NCI-H1417 (cell line): Measurements from ENCODE around the gene TMEM222.

Experiments
- DNase-seq, 3 experiments: peaks; one replicate each; lab custom pipeline; 2025; lab: John Stamatoyannopoulos, UW

The TMEM222 gene

DNA sequence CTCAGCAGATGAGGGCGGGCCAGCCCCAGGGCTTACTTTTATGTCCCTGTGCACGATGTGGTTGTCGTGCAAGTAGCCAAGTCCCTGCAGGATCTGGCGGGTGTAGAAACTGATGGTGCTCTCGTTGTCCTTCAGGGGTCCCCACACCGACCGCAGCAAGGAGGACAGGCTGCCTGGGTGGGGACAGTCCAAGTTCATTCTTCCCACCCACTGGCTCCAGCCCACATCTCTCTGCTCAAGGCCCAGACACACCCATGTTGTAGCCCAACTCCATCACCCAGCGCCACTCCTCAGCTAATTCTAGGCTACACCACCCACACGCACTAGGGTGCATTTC, 37.8 kb downstream of the TMEM222 start:
- no peak for DNase-seq

DNA sequence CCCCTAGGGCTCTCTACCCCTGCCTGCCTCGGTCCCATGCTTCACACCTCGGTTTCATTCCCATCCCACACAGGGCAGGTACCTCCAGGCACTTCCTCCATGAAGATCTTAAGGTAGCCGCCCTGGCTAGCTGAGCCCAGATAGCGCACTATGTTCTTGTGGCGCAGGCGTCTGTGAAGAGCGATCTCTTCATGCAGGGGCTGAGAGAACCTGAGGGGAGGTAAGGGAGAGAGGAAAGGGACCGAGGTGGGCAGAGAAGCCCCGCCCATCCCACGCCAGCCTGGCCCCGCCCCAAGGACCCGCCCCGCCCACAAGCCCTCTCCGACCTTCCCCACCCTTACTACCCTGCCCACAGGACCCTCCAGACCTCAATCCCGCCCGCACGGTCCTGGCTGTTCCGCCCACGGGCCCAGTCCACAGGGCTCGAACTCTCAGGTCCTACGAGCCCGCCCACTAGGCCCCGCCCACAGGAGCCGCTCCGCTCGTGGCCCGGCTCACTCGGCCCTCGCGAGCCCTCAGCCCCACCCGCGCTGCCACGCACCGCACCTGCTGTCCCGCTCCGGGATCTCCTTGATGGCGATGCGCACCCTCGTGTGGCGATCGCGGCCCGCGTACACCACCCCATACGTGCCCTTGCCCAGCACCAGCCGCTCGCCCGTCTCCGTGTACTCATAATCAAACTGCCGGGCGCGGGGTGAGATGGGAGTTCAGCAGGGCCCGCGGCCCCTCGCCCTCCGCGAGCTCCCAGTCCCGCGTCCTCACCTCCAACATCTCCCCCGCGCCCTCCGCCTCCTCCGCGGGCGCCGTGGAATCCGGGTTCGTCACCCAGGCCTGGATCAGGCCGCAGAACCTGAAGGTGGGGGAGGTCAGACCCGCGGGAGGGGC, 38.4 kb downstream of the TMEM222 start:
- no peak for DNase-seq

DNA sequence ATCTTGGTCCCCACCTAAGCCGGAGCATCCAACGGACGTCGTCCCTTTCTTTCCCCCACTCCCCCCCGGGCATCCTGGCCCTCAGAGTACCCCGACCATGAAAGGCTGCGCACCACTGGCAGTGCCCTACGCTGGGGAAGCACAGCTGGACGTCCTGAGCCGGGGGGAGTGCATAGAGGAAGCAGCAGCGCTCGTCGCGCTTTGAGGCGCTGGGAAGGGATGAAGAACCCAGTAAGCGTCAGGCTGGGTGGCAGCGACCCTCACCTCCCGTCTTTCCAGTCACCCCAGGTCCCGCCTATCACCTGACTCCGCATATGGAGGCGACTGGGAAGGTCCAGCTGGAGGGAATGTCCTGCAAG, 39.1 kb downstream of the TMEM222 start:
- no peak for DNase-seq

DNA sequence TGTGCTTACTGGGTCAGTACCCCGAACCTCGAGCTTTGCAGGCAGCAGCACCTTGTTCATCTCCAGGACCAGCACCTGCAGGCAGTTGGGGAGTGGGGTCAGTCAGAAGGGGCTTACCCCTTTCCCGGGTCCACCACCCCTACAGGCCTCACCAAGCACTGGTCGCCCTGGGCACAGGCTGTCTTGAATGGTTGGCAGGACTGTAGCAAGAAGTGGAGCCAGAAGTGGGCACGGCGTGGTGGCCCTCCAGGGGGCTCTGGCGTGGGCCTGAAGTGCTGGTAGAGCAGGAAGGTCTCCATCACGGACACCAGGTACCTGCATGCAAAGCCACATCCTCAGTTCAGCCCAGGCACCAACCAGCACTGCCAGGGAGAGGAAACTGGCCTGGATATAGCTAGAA, 39.6 kb downstream of the TMEM222 start:
- DNase-seq: no peak

DNA sequence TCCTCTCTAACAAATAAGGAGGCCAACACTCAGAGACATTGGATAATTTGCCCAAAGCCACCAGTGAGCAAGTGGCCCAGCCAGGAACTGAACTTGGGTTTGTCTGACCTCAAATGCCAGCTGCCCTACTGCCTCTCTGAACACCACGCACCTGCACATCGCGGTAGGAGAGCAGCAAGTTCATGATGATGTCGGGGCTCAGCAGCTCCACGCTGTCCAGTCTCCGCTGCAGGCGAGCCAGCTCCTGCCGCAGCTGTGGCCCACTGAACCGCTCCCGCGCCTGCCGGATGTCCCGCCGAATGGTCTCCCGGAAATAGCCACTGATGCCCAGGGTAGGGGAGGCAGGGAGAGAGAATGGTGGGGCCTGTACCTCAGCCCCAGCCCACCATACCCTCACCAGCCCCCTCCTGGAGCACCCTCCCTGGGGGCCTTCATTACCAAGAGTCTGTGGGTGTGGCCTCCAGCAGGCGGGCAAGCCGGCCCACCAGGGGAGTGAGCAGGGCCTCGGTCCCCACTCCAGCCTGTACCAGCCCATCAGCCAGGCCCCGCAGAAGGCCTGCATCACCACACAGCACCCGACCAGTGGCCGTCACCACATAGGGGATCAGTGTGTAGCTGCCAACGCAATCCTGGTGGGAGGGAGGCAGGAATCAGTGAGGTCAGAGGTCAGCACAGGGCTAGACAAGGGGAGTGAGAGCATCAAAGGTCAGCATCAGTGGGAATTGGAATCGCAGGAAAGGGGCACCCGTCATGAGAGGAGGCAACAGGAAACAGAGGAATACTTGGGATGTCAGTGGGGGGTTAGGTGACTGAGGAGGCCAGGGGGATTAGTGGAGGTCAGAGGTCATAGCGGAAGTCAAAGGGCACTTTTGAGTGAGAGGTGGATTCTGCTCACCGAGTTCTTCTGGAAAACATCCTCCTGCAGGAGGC, 42.1 kb downstream of the TMEM222 start:
- no peak for DNase-seq

DNA sequence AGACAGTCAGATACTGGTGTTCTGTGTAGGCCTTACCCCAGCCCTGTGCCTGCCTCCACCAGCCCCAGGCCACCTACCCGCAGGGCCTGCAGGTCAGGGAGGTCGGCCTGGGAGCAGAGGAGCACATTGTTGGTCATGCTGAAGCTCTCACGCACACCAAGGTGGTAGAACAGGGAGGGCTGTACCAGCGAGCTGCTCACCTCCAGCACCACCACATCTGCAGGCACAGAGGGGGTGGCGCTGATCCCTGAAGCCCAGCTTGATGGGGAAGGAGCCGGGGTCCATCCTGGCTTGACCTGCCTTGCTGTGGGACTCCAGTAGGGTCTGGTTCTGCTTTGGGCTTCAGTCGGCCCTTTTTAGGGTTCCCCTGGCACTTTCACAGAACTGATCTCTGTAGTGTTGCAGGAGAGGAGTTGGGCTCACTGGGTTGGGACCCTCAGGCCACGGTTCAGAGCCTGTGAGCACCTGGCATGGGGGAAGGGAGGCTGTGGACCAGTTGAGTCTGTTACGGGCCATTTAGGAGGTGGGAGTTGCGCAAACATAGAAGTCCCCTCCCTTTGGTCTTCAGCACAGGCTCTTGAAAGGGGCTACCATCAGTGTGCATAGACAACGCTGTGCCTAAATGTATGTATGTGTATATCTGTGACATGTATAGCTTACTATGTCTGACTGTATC, 42.9 kb downstream of the TMEM222 start:
- no peak for DNase-seq

DNA sequence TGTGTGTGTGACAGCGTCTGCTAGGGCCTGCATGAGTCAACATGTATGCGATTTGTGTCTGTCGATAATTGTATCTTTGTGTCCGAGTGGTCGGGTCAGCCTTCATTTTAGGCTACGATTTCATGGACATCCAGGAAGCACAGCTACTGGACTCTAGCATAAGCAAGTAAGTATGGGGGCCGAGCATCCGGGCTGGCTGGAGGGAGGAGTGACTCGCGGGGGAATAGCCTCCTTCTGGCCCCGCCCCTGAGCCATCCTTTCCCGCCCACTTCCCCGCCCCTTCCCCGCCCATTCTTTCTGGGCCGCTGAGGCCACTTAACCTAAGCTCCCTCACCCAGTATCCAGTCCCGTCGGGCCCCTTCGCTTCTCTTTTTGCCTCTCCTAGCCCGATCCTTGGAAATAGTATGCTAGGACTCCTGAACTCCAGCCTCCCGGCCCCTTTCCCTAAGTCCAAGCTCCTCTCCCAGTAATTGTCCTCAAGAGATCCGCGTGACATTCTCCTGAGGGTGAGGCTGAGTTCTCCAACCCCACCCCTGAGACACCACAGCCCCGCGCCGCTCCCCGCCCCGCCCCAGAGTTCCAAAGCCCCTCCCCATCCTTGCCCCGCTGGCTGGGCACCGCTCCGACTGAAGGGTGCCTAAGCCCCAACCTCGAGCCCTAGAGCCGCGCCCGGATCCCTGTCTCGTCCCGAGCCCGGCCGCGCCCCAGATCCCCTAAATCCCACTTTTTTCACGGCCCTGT, 43.6 kb downstream of the TMEM222 start:
- peak; percentile 74 to 85 (median 82) for DNase-seq

DNA sequence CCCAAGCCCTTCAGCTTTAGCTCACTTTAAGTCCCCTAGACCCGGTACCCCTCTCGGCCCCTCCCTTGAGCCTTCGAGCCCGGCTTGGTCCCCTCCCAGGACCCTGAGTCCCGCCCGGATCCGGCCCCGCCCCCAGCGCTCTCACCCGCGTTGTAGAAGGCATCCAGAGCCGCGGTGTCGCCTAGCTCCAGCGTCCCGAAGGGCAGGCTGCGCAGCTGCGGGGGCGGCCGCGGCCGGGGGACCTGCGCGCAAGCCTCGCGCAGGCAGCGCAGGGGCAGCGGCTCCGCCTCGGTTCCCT, 44.1 kb downstream of the TMEM222 start:
- peak; percentile 61 to 70 (median 62) for DNase-seq

DNA sequence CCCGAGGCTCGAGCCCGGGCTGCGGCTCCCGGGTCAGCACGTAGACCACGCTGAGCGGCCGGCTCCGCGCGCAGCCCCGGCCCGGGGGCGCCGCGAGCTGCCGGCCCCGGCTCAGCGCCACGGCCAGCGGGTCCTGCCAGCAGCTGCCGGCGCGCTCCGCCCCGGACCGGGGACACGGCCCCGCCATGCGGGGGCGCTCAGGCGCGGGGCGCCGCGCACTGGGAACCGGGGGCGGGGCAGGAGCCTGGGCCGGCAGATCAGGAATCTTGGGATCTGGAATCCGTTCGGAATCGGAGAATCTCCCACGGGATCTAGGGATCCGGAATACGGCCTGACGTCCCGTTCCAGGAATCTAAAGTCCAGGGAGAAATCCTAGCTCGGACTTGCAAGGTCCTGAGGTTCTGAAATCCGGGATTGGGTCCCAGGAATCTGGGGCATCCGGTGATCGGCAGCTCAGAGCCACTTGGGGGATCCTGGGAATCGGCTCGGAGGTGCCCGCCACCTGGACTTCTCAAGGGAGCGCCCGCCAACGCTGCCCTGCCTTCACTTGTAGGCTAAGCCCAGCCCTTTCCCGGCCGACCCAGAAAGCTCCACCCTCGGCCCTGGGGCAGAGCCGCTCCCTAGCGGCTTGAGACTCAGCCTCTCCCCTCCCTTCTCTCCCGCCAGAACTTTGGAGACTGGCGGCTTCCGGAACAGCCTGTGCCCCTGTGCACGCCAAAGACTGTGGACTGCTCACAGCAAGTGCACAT, 44.6 kb downstream of the TMEM222 start, which contains the start of gene MAP3K6:
Gene MAP3K6 (minus strand): TSS at position 551 of the 749 bp plus-strand sequence. CDS start 364 bp downstream, at position 187.
- peak; percentile 45 to 70 (median 63) for DNase-seq

DNA sequence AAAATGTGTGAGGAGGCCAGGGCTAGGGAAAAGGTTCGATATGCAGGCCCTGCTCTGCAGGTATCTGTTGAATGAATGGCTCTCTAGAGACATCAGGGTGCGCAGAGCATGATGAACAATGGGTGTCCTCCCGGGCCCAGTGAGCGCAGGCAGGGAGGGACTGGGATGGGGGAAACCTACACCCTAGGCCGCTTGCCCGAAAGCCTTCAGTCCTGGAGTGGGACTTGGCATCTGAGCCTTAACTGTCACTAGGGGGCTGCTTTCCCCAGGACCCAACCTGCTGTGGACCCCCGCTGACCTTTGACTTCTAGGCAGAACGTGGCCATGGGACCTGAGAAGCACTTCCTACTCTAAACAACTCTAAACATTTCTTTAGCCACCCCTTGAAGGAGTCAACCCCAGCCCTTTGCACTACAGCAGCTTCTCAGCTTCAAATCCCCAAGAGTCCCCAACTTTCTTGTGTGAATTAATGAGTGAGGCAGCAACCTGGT, 45.2 kb downstream of the TMEM222 start:
- DNase-seq: no peak

DNA sequence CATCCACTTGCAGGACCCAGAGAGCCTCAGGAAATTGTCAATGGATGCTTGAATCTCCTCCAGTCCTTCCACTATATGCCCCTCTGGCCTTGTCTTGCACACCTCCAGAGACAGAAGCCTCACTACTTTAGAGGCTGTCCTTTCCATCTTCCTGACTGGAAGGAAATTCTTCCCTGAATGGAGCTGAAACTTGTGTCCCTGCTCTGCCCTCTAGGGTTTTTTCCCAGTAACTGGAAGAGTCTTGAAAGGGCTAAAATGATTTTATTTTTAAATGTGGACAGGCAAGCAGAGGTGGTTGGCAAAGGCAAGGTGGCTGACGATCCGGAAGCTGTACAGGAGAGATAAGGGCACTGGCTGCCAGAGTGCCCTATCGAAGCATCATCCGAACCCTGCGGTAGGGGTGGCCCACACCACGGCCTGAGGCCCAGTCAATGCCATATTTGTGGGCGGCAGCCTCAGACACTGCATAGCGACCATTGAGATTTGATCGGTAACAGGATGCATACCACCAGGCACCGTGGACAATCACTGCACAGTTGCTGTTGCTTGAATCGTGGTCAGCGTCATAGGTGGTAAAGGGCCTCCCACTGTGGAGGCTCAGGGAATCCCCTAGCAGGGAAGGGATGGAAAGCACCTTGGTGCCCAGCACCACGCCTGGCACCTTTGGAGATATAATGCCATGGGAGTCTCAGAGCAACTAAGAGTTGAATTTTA, 47.1 kb downstream of the TMEM222 start:
- DNase-seq: no peak

DNA sequence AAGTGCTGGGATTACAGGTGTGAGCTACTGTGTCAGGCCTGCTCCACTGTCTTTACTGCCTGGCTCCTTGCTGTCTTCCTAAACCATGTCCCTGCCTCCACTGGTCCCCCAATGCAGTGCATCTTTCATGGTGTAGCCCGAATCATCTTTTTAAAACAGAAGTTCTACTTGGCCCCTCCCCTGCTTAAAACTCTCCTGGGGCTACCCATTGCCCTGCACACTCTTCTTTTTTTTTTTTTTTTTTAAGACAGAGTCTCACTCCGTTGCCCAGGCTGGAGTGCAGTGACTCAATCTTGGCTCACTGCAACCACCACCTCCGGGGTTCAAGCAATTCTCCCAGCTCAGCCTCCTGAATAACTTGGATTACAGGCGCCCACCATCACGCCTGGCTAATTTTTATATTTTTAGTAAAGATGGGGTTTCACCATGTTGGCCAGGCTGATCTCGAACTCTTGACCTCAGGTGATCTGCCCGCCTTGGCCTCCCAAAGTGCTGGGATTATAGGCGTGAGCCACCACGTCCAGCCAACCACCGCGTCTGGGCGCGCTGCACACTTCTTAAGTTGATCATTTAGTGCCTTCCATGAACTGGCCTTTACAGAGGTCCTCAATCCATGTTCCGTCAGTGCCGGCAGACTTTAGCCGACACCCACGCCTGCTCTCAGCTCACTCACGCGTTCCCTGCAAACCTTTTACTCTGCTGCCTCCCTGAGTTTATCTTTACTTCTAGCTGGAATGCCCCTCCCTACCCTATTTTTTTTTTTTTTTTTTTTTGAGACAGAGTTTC, 50.3 kb downstream of the TMEM222 start:
- no peak for DNase-seq

DNA sequence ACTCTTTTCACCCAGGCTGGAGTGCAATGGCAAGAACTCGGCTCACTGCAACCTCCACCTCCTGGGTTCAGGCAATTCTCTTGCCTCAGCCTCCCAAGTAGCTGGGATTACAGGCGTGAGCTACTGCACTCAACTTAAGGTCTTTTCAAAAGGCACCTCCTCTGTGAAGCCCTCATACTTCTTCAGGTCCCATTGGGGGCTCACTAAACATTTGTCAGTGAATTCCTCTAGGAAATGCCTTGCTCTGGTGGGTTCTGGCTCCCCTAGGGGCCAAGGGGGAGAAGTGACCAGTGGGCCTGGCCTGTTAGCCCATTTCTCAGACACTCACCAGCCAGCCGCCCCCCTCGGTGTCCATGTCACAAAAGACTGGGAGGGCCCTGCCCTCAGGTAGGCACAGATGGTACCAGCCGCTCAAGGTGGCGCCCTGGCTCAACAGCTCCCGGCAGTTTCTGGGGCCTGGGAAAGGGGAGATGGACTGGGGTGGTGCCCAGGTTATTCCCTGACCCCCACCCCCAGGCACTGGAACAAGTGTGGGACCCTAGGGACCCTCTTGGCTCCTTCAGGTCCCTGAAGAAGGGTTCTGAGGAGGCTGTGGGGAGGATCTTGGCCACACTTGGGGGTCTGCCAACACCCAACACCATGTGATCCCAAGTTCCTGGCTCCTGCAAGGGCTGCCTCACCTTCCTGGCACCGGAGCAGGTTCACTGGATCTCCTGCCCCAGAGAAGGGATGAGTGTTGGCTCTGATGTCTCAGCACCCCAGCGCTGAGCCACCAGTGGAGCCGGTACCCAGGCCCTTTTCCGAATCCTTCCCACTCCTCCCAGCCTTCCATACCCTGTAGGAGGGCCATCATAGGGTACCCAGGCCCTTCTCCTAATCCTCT, 51.1 kb downstream of the TMEM222 start:
- no peak for DNase-seq

DNA sequence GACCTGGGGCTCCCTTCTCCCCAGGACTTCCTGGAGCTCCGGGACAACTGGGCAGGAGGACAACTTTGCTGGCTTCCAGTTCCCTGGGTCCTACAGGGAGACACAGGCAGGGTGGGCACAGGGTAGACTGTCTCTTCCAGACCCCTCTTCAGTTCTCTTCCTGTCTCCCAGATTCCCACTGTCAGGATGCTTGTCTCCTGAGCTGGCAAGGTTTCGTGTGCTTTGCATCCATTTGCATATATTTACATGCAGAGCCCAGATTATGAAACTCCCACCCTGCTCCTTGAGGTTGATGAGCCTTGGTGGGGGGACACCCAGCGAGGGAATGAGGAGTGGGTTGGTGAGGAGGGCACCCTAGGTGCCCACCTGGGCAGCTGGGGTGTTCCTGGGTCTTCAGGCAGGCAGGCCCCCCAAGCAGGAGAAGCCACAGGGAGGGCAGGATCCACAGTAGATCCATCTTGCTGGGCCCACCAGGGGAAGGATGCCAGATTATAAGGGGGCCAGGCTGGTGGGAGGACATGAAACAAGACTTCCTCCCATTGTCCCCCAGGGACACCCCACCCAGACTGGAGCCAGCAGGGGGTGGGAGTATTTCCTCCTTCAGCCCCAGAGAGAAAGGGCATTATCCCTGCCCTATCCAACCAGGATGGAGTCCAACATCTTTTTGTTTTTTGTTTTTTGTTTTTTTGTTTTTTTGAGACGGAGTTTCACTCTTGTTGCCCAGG, 52.6 kb downstream of the TMEM222 start, which contains the start of gene FCN3:
Gene FCN3 (minus strand): TSS at position 463 of the 725 bp plus-strand sequence. CDS start 6 bp downstream, at position 457.
- DNase-seq: no peak

DNA sequence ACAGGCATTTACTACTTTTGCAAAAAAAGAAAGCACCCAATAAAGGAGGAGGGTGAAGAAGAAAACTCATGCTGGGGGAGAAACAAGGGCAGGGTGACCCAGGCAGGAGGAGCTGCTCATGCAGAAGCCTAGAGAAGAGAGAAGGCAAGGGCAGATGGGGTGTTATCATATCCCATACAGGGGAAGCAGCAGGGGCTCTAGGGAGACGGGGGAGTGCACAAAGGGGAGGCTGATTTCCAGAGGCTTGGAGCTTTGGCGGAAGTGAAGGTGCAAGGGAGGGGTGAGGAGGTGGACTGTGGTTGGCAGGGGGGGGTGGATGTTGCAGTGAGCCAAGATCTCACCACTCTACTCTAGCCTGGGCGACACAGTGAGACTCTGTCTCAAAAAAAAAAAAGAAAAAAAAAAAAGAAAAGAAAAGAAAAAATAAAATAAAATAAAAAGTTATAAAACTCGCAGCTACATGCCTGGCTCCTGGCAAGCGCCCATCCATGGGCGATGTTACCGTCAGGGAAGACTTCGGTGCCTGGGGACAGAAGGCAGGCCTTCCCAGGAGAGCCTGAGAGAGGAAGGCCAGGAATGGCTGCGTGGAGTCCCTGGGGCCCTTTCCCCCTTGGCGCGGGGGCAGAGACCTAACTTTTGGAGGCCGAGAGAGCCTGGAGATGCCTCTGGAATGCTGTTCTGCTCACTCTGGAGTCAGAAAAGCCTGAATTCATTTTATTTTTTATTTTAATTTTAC, 56.0 kb downstream of the TMEM222 start:
- no peak for DNase-seq

DNA sequence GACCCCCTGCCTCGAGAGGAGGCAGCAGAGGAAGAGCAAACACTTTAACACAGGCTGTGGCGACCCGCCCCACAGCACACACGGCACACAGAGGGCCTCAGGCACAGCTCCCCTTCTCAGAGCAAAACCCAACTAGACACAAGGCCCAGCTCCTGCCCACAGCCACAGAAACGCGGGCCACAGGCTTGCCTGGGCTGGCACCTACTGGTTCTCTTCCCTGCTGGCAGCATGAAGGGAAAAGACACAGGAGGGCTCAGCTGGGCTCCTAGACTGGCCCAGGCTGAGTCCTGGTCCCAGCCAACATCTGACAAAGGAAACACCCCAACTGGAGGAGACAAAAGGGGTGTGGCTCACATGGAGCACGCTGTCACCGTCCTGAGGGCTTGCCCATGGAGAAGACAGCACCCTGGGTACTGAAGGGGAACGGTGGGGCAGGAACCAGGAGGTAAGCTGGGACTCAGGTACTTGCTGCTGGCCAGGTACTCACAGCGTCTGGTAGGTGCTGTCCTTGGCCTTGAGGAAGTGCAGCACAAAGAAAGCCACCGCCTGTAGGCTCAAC, 57.7 kb downstream of the TMEM222 start:
- DNase-seq: peak in 1 of 3 experiments; percentile 14

DNA sequence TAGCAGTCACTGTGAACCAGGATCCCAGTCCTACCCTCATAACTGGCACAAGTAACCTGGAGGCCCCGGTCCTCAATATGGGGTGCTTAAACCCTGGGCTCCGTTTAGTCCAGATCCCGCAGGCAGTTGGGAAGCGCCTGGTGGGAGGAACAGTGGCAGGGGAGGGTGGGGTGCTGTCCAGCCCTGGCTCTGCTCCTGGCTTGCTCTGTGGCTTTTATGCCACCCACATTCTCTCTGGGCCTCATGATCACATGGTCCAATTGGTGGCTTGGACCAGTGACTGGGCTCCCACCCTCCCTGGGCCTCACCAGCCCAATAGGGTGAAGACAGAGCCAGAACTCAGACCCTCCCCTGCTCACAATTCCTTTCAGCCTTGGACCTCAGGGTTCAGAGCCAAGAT, 58.3 kb downstream of the TMEM222 start:
- DNase-seq: no peak
